Posterior cingulate gyrus (tissue), 11 donors: Measurements from ENCODE around the gene TMEM54.

ENCODE experiments used
- DNase-seq, 10 donors: peaks; one replicate each; pipeline versions ENCODE4 v3.0.0 to v3.0.0-alpha.2; 2020 to 2021; ENCODE audit warnings: mixed read lengths in 3 of 10
- intact Hi-C: fragments of 100-400 bp; cut with DNase I; formaldehyde crosslinking; loops from one replicate; pipeline ENCODE4 v1.15.1; 2023

Gene TMEM54

DNA sequence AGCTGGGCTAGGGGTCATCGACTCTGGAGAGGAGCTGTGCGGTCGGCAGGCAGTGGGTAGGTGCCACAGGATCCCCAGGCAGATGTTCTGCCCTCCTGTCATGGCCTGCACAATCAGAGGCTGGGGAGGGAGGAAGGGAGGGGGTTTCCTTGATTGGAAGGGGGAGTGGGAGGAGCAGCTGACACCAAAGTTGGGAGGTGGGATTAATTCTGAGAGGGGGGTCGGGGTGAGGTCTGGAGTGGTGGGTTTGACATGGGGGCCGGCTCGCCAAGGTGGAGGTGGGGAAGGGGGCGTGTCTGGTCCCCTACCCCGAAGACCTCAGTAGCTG is 15.5 kb downstream of the TMEM54 start:
- intact Hi-C loops = no loop called here
- DNase-seq = peak in 1 of 10 donors; percentile 32

DNA sequence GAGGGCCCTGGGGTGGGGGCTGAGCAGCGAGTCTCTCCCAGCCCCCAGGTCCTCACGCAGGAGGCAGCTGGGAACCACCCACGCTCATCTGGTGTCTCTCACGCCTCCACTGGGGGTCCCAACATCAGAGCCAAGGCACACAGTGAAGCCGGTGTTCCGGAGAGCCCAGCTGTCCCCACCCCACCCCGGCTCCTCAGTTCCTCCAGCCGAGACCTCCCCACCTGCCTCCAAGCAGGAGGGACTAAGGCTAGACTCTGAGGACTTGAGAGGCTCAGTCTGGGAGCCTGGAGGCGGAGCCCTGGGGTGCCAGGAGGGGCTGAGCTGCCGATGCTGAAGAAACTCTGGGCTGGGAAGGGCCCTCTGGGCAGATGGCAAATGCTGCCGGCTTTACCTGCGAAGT is 16.5 kb downstream of the TMEM54 start:
- intact Hi-C loops = no loop called here
- peak in 3 of 10 donors; percentile 78 to 86 (median 81) for DNase-seq

DNA sequence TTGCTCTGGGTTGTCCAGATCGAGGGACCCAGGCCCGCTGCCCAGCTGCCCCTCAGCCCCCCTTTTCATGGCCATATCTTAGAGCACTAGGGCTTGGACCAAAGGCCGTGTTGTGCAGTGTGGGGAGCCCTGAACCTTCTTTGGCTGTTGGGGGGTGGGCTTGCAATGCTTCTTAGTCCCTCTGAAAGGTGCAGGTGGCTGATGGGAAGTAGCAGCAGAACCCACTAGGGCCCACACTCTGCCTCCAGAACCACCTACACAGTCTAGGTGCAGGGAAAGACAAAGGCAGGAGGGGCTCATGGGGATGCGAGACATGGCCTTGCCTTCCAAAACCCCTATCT is 17.2 kb downstream of the TMEM54 start:
- intact Hi-C loops = no loop called here
- DNase-seq = peak in 3 of 10 donors; percentile 15 to 50 (median 35)

DNA sequence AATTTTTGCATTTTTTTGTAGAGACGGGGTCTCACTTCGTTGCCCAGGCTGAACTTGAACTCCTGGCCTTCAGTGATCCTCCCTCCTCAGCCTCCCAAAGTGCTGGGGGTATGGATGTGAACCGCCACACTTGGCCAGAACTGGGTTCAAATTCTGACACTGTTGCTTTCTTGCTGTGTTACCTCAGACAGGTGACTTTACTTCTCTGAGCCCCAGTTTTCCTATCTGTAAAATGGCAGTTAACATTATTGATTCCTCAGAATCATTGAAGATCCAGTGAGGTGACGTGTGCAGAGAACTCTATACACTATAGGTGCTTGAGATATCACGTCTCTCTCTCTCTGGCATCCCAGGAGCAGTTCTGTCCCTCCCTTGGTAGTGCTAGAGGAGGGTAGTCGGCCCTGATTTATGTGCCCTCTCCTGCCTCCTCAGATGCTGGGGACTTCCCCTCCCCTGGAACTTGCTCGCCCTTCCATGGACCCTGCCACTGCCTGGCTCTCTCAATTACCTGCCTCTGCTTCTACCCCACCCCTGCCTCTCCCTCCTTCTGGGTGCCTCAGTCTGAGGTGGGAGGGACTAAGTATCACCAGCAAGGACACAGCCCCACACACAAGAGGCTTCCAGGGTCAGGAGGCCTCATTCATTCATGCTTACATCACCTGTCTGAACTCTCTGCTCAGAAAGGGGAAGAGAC is 17.7 kb downstream of the TMEM54 start:
- intact Hi-C loops = no loop called here
- DNase-seq = peak in 3 of 10 donors; percentile 28 to 46 (median 31)

DNA sequence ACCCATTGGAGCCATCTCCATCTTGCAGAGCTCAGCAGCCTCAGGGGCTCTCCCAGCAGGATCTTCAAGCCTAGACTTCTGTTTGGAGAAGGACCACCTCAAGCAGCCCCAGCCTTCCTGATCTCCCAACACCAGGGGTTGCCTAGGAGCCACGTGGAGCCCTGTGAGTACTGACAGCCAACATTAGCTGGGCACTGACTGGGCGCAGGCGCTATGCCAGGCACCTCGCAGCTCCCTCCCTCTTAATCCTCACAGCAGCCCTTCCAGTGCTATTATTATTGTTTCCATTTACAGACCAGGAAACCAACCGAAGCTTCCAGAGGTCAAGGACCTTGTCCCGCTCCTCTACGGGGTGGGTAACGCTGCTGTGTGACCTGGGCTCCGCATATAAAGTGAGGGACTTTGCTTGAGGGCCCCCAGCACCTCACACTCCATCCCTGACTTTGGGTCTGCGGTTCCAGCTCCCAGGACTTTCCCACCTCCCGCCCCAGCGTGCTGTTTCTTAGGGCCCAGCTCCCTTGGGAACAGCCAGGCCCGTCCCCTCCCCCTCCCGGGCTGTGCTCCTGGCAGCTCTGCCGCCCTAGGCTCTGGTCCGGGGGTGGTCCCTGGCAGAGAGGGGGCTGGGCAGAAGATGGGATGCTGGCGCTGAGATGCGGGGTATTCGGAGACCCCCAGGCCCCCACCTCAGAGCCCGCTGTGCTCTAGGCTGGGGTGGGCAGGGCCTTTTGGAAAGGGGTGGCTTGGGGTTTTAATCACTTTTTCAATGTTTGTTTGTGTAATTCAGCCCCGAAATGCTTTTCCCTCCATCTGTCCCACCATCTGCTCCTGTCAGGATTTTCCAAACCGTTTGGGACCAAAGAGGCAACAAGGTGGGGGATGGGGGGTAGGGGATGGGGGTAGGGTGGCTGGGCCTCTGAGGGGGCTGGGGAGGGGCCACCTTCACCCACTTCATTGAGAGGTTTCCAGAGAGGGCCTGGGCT is 19.0 kb downstream of the TMEM54 start:
- peak in 5 of 10 donors; percentile 46 to 92 (median 84) for DNase-seq
- intact Hi-C loops = no loop called here

DNA sequence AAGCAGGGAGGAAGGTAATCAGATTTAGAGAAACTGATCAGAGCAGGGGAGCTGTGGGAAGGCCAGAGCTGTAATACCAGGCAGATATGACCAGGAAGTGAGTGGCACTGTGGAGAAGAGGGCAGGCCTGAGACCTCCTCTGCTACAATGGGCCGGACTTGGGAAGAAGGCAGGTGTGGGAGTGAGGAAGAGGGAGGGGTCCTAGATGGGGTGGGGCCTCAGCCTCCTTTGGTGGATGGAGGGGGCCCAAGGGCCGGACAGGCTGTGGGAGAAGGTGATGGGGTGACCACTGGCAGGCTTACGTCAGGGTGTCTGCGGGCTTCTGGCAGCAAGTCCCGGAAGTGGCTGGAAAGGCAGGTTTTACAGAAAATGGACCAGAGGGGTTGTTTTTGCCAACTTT is 19.9 kb downstream of the TMEM54 start:
- intact Hi-C loops = no loop called here
- peak in 2 of 10 donors; percentile 36 to 66 for DNase-seq

DNA sequence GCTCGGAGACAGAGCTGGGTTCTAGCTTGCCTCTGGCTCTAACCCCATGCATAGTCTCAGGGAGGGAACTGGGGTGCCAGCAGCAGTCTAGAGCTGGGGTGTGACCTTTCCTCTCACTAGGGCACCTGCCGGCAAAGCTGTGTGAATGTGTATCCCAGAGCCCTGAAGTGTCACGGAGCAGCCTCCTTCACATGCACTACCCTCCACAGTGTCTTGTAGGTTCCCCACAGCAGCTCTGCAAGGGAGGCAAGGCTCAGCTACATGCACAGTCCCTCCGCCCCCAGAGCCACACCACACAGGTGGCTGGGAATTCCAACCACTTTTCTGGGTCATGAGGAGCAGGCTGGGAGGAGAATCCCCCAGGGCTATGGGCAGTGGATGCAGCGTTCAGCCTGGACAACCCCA is 22.6 kb downstream of the TMEM54 start:
- DNase-seq = peak in 2 of 10 donors; percentile 77 to 78
- intact Hi-C loops = loop anchor here (5.0 kb wide), 1 partner anchor 209 kb away; no protein-coding TSS in a partner anchor

DNA sequence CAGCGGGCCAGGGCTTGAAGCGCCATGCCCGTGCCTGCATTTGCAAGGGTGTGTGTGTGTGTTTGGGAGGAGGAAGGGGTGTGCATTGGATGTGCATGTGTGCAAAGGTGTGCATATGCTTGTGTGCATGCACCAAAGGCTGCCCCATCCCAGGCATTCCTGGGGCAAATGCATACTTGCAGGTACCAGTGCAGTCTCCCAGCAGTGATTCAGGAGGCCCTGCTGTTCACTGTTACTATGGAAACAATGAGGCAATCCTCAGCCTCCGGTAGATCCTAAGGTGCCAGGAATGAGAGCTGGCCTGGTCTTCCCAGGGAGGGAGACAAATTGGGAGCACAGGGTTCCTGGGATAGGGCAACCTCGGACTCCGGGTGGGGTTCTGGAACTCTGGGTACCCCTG is 23.0 kb downstream of the TMEM54 start:
- intact Hi-C loops = loop anchor here (5.0 kb wide), 1 partner anchor 209 kb away; no protein-coding TSS in a partner anchor
- DNase-seq = peak in 3 of 10 donors; percentile 40 to 87 (median 84)

DNA sequence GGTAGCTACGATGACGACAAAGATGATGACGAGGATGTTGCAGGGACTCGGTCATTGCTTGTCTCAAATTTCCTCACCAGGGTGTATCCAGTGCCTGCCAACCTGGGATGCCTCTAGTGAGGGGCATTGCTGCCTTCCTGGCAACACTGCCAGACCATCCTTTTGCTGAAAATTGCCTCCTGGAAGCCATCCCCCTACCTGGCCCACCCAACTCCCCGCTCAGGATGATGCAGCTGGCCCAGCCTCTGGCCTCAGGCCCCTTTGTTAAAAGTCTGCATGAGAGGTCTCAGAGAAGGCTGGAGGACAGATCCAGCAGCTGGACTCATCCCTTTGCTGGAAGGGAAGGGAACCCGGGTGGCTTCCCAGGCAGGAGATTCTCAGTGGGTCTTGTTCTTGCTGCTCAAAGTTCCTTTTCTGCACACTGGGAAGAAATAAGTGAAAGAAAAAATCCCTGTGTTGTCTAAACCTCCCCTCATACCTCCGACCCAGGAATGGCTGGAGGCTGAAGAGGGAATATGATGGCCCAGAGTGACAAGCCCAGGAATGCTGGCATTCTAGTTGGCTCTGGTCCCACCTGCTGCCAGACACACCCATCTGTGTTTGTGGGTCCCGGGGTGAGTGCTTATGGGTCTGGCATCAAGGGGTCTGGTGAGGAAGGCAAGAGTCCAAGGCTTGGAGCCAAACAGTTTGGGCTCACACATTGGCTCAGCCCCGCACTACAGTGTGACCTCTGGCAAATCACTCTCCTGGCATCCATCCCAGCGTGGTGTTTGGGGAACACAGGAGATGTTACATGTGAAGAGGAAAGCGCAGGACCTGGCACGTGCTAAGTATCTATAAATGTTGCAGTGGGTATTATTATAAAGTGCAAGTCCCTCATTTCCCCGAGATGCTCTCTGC is 23.7 kb downstream of the TMEM54 start:
- peak in 2 of 10 donors; percentile 67 to 77 for DNase-seq
- intact Hi-C loops = loop anchor here (5.0 kb wide), 1 partner anchor 210 kb away; no protein-coding TSS in a partner anchor

DNA sequence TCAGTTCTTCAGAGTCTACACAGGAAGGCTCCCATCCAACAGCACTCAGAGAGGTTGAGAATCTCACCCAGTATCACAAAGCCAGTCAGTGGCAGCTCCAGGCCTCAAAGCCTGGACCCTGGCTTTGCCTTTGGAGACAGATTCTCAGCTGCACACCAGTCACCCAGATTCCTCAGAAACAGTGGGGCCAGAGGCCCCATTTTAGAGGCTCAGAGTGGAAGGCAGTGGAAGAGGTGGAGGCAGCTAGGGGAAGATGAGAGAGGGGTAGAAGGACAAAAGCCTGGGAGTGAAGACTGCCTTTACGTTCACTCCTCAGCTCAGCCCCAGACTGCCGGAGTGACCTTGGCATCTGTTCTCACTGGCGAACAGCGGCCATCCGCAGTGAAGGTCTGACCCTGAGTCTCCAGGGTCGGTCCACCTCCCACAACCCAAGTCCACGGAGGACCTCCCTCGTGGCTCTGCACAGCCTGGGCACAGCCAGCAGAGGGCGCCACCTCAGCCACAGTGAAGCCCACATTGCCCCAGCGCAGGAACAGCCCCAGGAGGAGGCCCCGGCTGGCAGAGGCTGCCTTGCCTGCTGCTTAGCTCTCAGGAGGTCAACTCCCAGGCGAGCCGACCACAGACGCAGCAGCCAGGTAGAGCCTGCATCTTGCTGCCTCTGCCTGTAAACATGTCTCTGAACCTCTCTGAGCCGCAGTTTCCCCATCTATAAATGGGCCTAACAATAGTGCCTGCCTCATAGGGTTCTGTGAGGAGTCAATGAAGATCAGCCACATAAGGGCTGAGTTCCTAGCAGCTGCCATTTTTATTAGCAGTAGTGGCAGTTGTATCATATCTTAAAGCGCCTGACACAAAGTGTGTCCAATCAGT is 24.6 kb downstream of the TMEM54 start:
- peak in 8 of 10 donors; percentile 49 to 92 (median 66) for DNase-seq
- intact Hi-C loops = loop anchor here (5.0 kb wide), 1 partner anchor 211 kb away; no protein-coding TSS in a partner anchor

DNA sequence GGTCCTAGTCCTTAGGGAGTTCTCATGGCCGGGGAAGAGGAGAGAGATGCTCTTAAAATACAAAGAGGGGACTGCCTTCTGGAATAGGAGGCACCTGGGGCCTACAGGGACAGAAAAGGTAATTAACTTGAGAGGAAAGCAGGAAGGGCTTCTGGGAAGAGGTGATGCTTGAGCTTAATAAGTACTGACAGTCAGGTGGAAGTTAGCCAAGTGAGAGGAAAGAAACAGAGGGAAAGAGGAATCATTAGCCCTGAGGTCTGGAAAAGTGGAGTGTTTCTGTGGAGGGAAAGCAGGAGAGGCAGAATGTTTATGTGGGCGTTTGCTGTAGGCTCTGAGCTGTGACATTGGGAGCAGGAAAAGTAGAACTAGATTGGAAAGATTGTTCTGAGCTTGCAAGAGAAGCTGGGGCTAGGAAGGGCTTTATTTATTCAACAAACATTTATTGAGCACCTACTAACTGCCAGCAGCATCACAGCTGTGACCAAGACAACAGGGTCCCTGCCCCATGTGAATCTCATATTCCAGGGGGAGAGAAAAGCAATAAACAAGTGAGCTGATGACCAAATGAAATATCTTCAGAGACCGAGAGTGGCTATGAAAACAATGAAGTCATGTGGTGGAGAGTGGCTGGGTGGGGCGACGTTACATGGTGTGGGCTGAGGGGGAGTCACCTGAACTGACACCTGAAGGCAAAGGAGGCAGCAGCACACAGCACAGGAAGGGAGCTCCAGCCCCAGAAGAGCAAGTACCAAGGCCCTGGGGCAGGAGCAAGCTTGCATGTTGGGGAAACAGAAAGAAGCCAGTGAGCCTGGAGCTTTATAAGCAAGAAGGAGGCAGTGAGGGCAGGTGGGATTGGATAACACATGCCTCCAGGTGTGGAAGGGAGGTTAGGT is 26.1 kb downstream of the TMEM54 start:
- no peak for DNase-seq
- intact Hi-C loops = loop anchor here (5.0 kb wide), 1 partner anchor 212 kb away; no protein-coding TSS in a partner anchor

DNA sequence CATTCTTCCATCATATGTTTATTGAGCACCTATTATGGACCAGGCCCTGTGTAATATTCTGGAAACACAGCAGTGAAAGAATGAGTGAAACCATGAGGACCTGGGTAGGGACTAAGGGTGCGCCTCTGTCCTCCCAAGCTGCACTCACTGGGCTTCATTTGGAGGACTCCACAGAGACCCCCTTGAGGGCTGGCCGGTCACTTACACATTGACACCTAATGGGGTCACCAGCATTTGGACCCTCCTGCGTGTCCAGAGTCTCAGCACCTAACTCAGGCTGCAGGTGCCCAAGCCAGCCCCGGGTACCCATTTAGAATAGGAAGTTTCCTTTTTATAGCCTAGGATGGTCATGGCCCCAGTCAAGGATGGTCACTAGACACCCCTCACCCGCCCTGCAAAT is 27.7 kb downstream of the TMEM54 start:
- DNase-seq = peak in 1 of 10 donors; percentile 52
- intact Hi-C loops = no loop called here

DNA sequence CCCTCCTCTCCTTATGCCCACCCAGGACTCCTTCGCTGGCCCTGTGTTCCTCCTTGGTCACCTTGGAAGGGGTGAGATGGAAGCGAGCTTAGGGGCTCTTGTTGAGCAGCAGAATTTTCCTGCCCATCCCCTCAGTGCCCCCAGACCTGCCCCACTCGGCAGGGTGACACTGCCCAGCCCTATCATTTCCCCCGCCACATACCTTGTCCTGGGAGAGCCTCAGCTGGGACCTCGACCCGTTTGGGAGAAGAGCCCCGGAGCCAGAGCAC is 29.1 kb downstream of the TMEM54 start:
- DNase-seq = no peak
- intact Hi-C loops = loop anchor here (1.0 kb wide), 1 partner anchor 44 kb away; no protein-coding TSS in a partner anchor

DNA sequence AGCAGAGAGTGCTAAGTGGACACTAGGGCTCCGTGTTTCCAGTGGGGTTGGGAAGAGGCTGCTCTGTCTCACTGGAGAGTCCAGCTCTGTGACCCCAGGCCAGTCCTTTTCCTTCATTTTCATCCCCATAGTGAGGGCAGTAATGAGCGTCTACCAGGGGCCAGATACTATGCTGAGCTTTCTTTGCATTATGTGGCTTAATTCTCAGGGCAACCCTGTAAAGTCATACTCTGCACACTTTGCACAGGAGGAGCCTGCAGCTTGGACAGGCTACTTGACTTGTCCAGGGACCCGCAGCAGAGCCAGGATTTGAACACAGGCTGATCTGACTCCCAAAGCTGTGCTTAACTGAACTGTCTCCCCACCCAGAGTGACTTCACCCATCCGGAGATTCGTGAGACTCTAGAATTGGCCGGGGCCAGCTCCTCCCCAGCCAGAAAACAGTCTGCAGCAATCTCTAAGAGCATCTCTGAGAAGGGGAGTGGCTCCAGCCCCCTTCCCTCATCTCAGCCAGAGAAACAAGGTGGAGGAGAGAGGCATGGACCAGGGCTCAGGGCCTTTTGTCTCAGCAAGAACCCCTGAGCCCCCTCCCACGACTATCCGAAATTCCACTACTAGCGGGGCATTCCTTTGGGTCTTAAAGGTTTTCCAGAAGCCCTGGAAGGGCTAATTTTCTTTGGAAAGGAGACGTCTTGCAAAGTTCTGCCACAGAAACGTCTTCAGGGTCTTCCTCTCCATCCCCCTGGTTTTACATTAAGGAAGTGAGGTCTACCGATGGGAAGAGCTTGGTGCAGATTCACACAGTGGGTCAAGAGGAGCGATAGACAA is 29.6 kb downstream of the TMEM54 start:
- intact Hi-C loops = loop anchor here (1.0 kb wide), 1 partner anchor 43 kb away; no protein-coding TSS in a partner anchor

DNA sequence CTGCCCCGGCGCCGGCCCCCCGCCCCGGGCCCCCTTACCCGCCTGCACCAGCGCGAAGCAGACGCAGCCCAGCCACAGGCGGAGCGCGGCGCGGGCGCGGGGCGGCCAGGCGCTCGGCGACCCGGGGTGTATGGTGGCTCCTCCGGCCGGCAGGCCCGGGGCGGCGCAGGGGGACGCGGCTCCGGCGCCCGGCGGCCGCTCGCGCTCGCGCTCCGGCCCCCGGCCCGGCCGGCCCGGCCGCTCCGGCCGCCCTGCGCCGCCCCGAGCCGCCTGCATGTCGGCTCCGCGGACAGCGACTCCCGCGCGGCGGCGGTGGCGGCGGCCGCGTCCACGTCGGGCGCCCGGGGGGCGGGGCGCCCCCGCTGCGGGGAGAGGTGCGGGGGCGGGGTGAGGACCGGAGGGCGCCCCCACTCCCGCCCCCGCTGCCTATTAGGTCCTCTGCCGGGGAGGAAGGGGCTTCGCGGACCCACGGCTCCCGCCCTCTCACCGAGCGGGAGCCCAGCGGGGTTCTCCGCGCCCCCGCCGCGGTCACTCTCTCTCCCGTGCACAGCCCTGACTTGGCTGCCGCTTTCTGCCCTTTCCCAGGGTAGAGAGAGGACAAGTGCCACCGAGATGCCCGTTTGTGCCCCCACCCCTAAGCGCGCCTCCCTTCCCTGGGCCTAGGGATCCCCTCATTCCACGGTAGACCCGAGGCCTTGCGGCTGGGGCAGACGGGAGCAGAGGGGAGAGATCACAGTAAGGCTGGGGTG is 30.4 kb downstream of the TMEM54 start, which contains the start of gene FNDC5:
Gene FNDC5 (minus strand): TSS at position 298 of the 749 bp plus-strand sequence.
- intact Hi-C loops = no loop called here
- peak in 1 of 10 donors; percentile 82 for DNase-seq

More for the DNA sequence above, 29.6 kb downstream of the TMEM54 start:
- peak in 1 of 10 donors; percentile 74 for DNase-seq

DNA sequence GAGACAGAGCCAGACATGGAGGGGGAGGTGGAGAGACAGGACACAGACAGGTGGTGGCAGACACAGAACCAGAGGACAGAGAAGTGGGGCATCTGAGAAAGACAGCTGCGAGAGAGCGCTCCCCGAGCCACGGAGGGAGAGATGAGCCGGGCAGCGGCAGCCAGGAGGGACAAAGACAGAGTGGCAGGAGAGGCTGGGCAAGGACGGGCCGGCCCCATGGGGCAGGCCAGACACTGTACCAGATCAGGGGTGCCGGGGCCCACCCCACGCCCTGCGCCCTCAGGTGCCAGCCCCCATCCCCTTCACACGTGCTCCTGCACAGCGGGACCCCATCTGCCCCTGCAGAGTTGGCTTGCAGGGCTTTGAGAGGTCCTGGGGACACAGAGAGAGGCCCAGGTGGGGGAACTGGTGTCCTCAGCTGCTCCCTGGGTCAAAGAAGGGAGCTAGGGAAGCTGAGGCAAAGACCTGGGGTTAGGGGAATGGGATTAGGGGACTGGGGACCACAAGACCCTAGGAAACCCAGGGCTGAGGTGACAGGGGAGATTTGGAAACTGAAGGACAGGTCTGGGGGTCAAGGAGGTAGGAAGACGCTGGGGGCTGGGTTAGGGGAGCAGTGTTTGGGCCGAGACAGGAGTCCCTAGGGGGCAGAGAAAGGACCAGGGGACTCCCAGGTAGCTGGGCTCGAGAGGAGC is 31.1 kb downstream of the TMEM54 start:
- intact Hi-C loops = no loop called here

More for the DNA sequence above, 31.1 kb downstream of the TMEM54 start:
- DNase-seq = no peak
